ENCODE measurements around the gene EIPR1. TPM values are rescaled to one million over a fixed set of nuclear protein-coding genes. Genes with fewer than 3 reads are reported as not detected.
A peak's percentile ranks its signal among the peaks of the same experiment; 100 is the strongest.

Gene EIPR1
- total and polyA plus RNA-seq, 2 donors (not counting 1 experiment from before 2014, with no cell fraction given) = 22.3 to 23.9 TPM

- Histone ChIP-seq H3K4me1 (ENCODE audit: control insufficient read depth, extremely low read depth, insufficient read depth, low read length) (peaks cover 3% of the 10 kb centered on the region), H3K27me3 (ENCODE audit: control insufficient read depth, insufficient read depth, low read length) (no peaks in the 10 kb centered on the region), H4K20me1 (ENCODE audit: control insufficient read depth, extremely low read depth, insufficient read depth, low read length) (no peaks in the 10 kb centered on the region), H3K4me2 (ENCODE audit: extremely low read depth, insufficient read depth, low read length) (no peak overlapping the region), H3K36me3 (ENCODE audit: control insufficient read depth, insufficient read depth, low read length) (no peaks in the 10 kb centered on the region), H3K27ac (ENCODE audit: insufficient read depth, low read length) (no peak overlapping the region), H3K9ac (ENCODE audit: insufficient read depth, low read length) (no peak overlapping the region), H3K9me3 (ENCODE audit: control insufficient read depth, insufficient read depth, low read depth, low read length) (no peaks in the 10 kb centered on the region), H2AFZ (ENCODE audit: low read length) (no peak overlapping the region), H3K4me3 (replicated peaks in 1 of 4; ENCODE audit: control extremely low read depth in 1 of 4, insufficient read depth in 1 of 4, low read depth in 3 of 4, low read length in 4 of 4) (no peak overlapping the region), H3K79me2 (ENCODE audit: control insufficient read depth, insufficient read depth, low read length) (no peaks in the 10 kb centered on the region)
- DNase-seq (ENCODE audit: low read depth in 2 of 2) = peak in 1 of 2 donors; percentile 39
- TF ChIP-seq EZH2 (IDR thresholded peaks at IDR 0.05; ENCODE audit: low read length, missing control alignments) = no peak
- TF ChIP-seq, protein P1, sequence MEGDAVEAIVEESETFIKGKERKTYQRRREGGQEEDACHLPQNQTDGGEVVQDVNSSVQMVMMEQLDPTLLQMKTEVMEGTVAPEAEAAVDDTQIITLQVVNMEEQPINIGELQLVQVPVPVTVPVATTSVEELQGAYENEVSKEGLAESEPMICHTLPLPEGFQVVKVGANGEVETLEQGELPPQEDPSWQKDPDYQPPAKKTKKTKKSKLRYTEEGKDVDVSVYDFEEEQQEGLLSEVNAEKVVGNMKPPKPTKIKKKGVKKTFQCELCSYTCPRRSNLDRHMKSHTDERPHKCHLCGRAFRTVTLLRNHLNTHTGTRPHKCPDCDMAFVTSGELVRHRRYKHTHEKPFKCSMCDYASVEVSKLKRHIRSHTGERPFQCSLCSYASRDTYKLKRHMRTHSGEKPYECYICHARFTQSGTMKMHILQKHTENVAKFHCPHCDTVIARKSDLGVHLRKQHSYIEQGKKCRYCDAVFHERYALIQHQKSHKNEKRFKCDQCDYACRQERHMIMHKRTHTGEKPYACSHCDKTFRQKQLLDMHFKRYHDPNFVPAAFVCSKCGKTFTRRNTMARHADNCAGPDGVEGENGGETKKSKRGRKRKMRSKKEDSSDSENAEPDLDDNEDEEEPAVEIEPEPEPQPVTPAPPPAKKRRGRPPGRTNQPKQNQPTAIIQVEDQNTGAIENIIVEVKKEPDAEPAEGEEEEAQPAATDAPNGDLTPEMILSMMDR (conservative IDR thresholded peaks at IDR 0.05 in 1 of 2, IDR thresholded peaks at IDR 0.05 in 1 of 2; ENCODE audit: low read depth in 1 of 2, low read length in 2 of 2) = no peak
These were observed 204.6 kb downstream of the EIPR1 start for GRCh38 chr2:3173031-3173430.

GRCh38 chr2:3172265-3172935, 205.2 kb downstream of the EIPR1 start:
- Histone ChIP-seq H3K79me2 (ENCODE audit: control insufficient read depth, insufficient read depth, low read length) (no peaks in the 10 kb centered on the region), H4K20me1 (ENCODE audit: control insufficient read depth, extremely low read depth, insufficient read depth, low read length) (no peaks in the 10 kb centered on the region), H3K27ac (ENCODE audit: insufficient read depth, low read length) (no peak overlapping the region), H3K4me1 (ENCODE audit: control insufficient read depth, extremely low read depth, insufficient read depth, low read length) (peaks cover 3% of the 10 kb centered on the region), H3K9ac (ENCODE audit: insufficient read depth, low read length) (no peak overlapping the region), H2AFZ (ENCODE audit: low read length) (no peak overlapping the region), H3K4me3 (replicated peaks in 1 of 4; ENCODE audit: control extremely low read depth in 1 of 4, insufficient read depth in 1 of 4, low read depth in 3 of 4, low read length in 4 of 4) (no peak overlapping the region), H3K36me3 (ENCODE audit: control insufficient read depth, insufficient read depth, low read length) (no peaks in the 10 kb centered on the region), H3K4me2 (ENCODE audit: extremely low read depth, insufficient read depth, low read length) (no peak overlapping the region), H3K9me3 (ENCODE audit: control insufficient read depth, insufficient read depth, low read depth, low read length) (no peaks in the 10 kb centered on the region), H3K27me3 (ENCODE audit: control insufficient read depth, insufficient read depth, low read length) (no peaks in the 10 kb centered on the region)
- no peak for DNase-seq (ENCODE audit: low read depth in 2 of 2)
- TF ChIP-seq, protein P1 (conservative IDR thresholded peaks at IDR 0.05 in 1 of 2, IDR thresholded peaks at IDR 0.05 in 1 of 2; ENCODE audit: low read depth in 1 of 2, low read length in 2 of 2) = no peak
- TF ChIP-seq EZH2 (IDR thresholded peaks at IDR 0.05; ENCODE audit: low read length, missing control alignments) = no peak

DNA sequence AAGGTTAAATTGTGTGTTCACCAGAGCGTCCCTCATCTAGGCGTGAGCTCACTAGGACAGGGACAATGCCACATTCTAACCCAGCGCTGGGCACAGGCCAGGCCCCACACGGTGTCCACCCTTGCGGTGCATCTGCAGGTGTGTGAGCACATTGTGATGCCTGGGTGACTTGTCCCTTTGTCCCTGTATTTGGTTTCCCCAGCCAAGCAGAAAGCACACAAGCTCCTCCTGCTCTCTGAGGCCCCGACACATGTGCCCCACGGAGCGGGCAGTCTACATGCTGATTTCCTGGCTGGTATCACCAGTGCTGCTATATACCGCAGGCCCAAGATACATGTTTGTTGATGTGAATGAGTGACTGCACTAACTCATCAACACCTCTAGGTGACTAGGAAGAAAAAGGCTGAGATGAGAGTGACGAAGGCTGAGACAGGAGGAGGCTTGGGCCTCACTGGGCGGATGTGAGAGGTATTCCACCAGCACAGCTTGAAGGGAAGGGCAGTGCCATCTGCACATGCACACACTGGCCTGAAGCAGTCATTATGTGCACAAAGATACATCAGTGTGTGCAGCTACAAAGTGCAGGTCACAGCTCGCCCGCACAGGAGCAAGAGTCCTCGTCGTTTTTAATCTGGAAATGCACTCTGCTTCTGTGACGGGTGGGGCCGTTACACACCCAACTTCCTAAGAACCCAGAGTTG, 205.9 kb downstream of the EIPR1 start:
- Histone ChIP-seq H3K9me3 (ENCODE audit: control insufficient read depth, insufficient read depth, low read depth, low read length) (no peaks in the 10 kb centered on the region), H4K20me1 (ENCODE audit: control insufficient read depth, extremely low read depth, insufficient read depth, low read length) (no peaks in the 10 kb centered on the region), H3K36me3 (ENCODE audit: control insufficient read depth, insufficient read depth, low read length) (no peaks in the 10 kb centered on the region), H3K27ac (ENCODE audit: insufficient read depth, low read length) (no peak overlapping the region), H3K4me2 (ENCODE audit: extremely low read depth, insufficient read depth, low read length) (no peak overlapping the region), H2AFZ (ENCODE audit: low read length) (no peak overlapping the region), H3K4me3 (replicated peaks in 1 of 4; ENCODE audit: control extremely low read depth in 1 of 4, insufficient read depth in 1 of 4, low read depth in 3 of 4, low read length in 4 of 4) (no peak overlapping the region), H3K9ac (ENCODE audit: insufficient read depth, low read length) (no peak overlapping the region), H3K4me1 (ENCODE audit: control insufficient read depth, extremely low read depth, insufficient read depth, low read length) (peaks cover 3% of the 10 kb centered on the region), H3K79me2 (ENCODE audit: control insufficient read depth, insufficient read depth, low read length) (no peaks in the 10 kb centered on the region), H3K27me3 (ENCODE audit: control insufficient read depth, insufficient read depth, low read length) (no peaks in the 10 kb centered on the region)
- DNase-seq (ENCODE audit: low read depth in 2 of 2) = no peak
- TF ChIP-seq, protein P1 (conservative IDR thresholded peaks at IDR 0.05 in 1 of 2, IDR thresholded peaks at IDR 0.05 in 1 of 2; ENCODE audit: low read depth in 1 of 2, low read length in 2 of 2) = no peak
- TF ChIP-seq EZH2 (IDR thresholded peaks at IDR 0.05; ENCODE audit: low read length, missing control alignments) = no peak
